HepG2 (cell line): Measurements from ENCODE around the gene TBC1D22A. TPM values are rescaled to one million over a fixed set of nuclear protein-coding genes. Genes with fewer than 3 reads are reported as not detected.

Source experiments
- ARNT2 ChIP-seq: sonication (generic); formaldehyde crosslinking; IDR thresholded peaks from 2 replicates; pipeline ENCODE4 v1.8.0; 2022; ENCODE audit warnings: mild to moderate bottlenecking, low read depth, missing genetic modification reagents, moderate library complexity
- CHD4 ChIP-seq: fragments of 200-600 bp; sonication (generic); IDR thresholded peaks from 2 replicates; pipeline ENCODE4 v1.7.0; 2017; ENCODE audit warnings: mild to moderate bottlenecking, low read length, borderline replicate concordance
- CREB3 ChIP-seq: sonication (generic); formaldehyde crosslinking; IDR thresholded peaks from 2 replicates; pipeline ENCODE4 v1.5.0; 2020; ENCODE audit warnings: missing genetic modification reagents
- DZIP1 ChIP-seq: sonication (generic); formaldehyde crosslinking; IDR thresholded peaks from 2 replicates; pipeline ENCODE4 v1.5.0; 2020; ENCODE audit warnings: mild to moderate bottlenecking, missing genetic modification reagents
- HOMEZ ChIP-seq: IDR thresholded peaks from 2 replicates; pipeline ENCODE4 v1.6.1; 2016; ENCODE audit warnings: low read depth
- KDM2A ChIP-seq: sonication (generic); formaldehyde crosslinking; IDR thresholded peaks from 2 replicates; pipeline ENCODE4 v1.4.0; 2020; ENCODE audit warnings: low read depth, missing genetic modification reagents, borderline replicate concordance
- MAZ ChIP-seq, 2 experiments: sonication (generic) in 1 of 2; formaldehyde crosslinking in 1 of 2; IDR thresholded peaks; 2 replicates each; pipeline versions ENCODE4 v1.5.0 to v1.6.1; 2012 to 2020; ENCODE audit warnings: low read depth in 2 of 2, mild to moderate bottlenecking in 2 of 2, borderline replicate concordance in 1 of 2, improper control_type of control experiment in 1 of 2, low read length in 1 of 2, missing genetic modification reagents in 1 of 2, moderate library complexity in 1 of 2
- MNT ChIP-seq: fragments of 450-650 bp; IDR thresholded peaks from 2 replicates; pipeline ENCODE4 v1.6.1; 2016
- NCOA1 ChIP-seq: sonication (generic); formaldehyde crosslinking; IDR thresholded peaks from 2 replicates; pipeline ENCODE4 v1.9.0; 2021; ENCODE audit warnings: missing genetic modification reagents
- NFKBIZ ChIP-seq: IDR thresholded peaks from 2 replicates; pipeline ENCODE4 v1.6.1; 2018; ENCODE audit warnings: missing genetic modification reagents, missing compliant biosample characterization
- NR2C2 ChIP-seq: sonication (generic); formaldehyde crosslinking; IDR thresholded peaks from 2 replicates; pipeline ENCODE4 v1.4.0; 2020; ENCODE audit warnings: missing genetic modification reagents, mild to moderate bottlenecking, moderate library complexity, borderline replicate concordance
- PCBP1 ChIP-seq: fragments of 200-400 bp; formaldehyde crosslinking; IDR thresholded peaks from 2 replicates; pipeline ENCODE4 v1.6.1; 2017; ENCODE audit warnings: mild to moderate bottlenecking, low read depth, low read length, borderline replicate concordance
- SNAPC2 ChIP-seq: sonication (generic); formaldehyde crosslinking; IDR thresholded peaks from 2 replicates; pipeline ENCODE4 v1.8.1; 2022; ENCODE audit warnings: mild to moderate bottlenecking, missing genetic modification reagents
- SNRNP70 ChIP-seq: fragments of 200-400 bp; formaldehyde crosslinking; IDR thresholded peaks from 2 replicates; pipeline ENCODE4 v1.6.1; 2017; ENCODE audit warnings: mild to moderate bottlenecking, low read depth, low read length, moderate library complexity
- SOX13 ChIP-seq, 3 experiments: fragments of 450-650 bp in 1 of 3; sonication (generic) in 1 of 3; formaldehyde crosslinking in 1 of 3; IDR thresholded peaks in 2 of 3; conservative IDR thresholded peaks in 1 of 3; 2 replicates each; pipeline versions ENCODE4 v1.5.0 to v1.6.1; 2016 to 2020; ENCODE audit warnings: antibody characterized with exemption in 1 of 3, mild to moderate bottlenecking in 1 of 3, missing compliant biosample characterization in 1 of 3, missing genetic modification reagents in 1 of 3, moderate library complexity in 1 of 3
- ZNF274 ChIP-seq: sonication (generic); formaldehyde crosslinking; IDR thresholded peaks from 2 replicates; pipeline ENCODE4 v1.5.1; 2020; ENCODE audit warnings: mild to moderate bottlenecking, missing genetic modification reagents
- ZNF569 ChIP-seq: sonication (generic); formaldehyde crosslinking; IDR thresholded peaks from 2 replicates; pipeline ENCODE4 v1.5.0; 2020; ENCODE audit warnings: mild to moderate bottlenecking, missing genetic modification reagents, moderate library complexity, borderline replicate concordance
- ZNF724P ChIP-seq: sonication (generic); formaldehyde crosslinking; IDR thresholded peaks from 2 replicates; pipeline ENCODE4 v1.8.0; 2022; ENCODE audit warnings: missing genetic modification reagents, borderline replicate concordance
- ZNF777 ChIP-seq: sonication (generic); formaldehyde crosslinking; IDR thresholded peaks from 2 replicates; pipeline ENCODE4 v1.4.0; 2020; ENCODE audit warnings: missing genetic modification reagents
- polyA plus RNA-seq, 8 experiments: library from polyadenylated mRNA; depleted of rRNA in 3 of 8; stranded (reverse) in 7 of 8; unstranded in 1 of 8; fragments of >200 nt; fragmentation: Illumina TruSeq in 4 of 8; extraction: Trizol in 4 of 8; gene quantifications; 2 replicates each; pipeline versions ENCODE4 v1.2.1 to v1.2.3, GENCODE V29; 2011 to 2016; ENCODE audit warnings: low read depth in 4 of 8, missing spikeins in 1 of 8, mixed read lengths in 1 of 8; ENCODE audit not compliant: insufficient read depth in 1 of 8
- total RNA-seq, 5 experiments: library from RNA; depleted of rRNA; stranded (reverse); fragments of >200 nt; fragmentation: Illumina TruSeq; extraction: Trizol; gene quantifications; 2 replicates each; pipeline ENCODE4 v1.2.3, GENCODE V29; 2016; ENCODE audit warnings: low read depth in 1 of 5
- TF ChIP-seq, protein P1 (sequence below): sonication (generic); formaldehyde crosslinking; IDR thresholded peaks from 2 replicates; pipeline ENCODE4 v1.8.1; 2023; ENCODE audit warnings: mild to moderate bottlenecking, missing genetic modification reagents

The TBC1D22A gene
- total and polyA plus RNA-seq, 2 of the 13 experiments (the other 11 are each of a cell fraction or from before 2014, with no cell fraction given) = 17.3 to 18.0 TPM

- TF ChIP-seq HOMEZ (CRISPR knock-in tag) (no peak), NFKBIZ (CRISPR knock-in tag) (no peak), ZNF724P (CRISPR knock-in tag) (no peak), ZNF777 (CRISPR knock-in tag) (no peak), NR2C2 (CRISPR knock-in tag) (no peak), CREB3 (no peak), ZNF569 (CRISPR knock-in tag) (no peak), DZIP1 (CRISPR knock-in tag) (no peak), CHD4 (no peak), NCOA1 (CRISPR knock-in tag) (no peak), PCBP1 (no peak), SNRNP70 (no peak), ARNT2 (CRISPR knock-in tag) (no peak), MAZ (IDR thresholded peaks at IDR 0.05; ENCODE audit: borderline replicate concordance, low read depth, low read length) (peak; percentile 63; the same call in 1 of the 2 replicates), MAZ (CRISPR knock-in tag; IDR thresholded peaks at IDR 0.05; ENCODE audit: low read depth) (0 out of 2 replicates have a peak, but pooled peaks have one; percentile 44), MNT (no peak), ZNF274 (CRISPR knock-in tag) (no peak), KDM2A (CRISPR knock-in tag) (peak; percentile 47; the same call in 1 of the 2 replicates), SOX13 (IDR thresholded peaks at IDR 0.05) (no peak), SOX13 (CRISPR knock-in tag; conservative IDR thresholded peaks at IDR 0.05 in 1 of 2, IDR thresholded peaks at IDR 0.05 in 1 of 2) (no peak), SNAPC2 (CRISPR knock-in tag) (no peak)
- TF ChIP-seq, protein P1, sequence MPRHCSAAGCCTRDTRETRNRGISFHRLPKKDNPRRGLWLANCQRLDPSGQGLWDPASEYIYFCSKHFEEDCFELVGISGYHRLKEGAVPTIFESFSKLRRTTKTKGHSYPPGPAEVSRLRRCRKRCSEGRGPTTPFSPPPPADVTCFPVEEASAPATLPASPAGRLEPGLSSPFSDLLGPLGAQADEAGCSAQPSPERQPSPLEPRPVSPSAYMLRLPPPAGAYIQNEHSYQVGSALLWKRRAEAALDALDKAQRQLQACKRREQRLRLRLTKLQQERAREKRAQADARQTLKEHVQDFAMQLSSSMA = no peak
Measured at GRCh38 chr22:46803031-46803880, 40.8 kb downstream of the TBC1D22A start (continued).
